Measurements from ENCODE around the gene TRMO.
A peak's percentile ranks its signal among the peaks of the same experiment; 100 is the strongest.
"Not testable (repeated sequence)": the region's sequence is repeated elsewhere in the genome, so short reads cannot be mapped to it uniquely, and the experiment has no call there.

Gene TRMO

DNA sequence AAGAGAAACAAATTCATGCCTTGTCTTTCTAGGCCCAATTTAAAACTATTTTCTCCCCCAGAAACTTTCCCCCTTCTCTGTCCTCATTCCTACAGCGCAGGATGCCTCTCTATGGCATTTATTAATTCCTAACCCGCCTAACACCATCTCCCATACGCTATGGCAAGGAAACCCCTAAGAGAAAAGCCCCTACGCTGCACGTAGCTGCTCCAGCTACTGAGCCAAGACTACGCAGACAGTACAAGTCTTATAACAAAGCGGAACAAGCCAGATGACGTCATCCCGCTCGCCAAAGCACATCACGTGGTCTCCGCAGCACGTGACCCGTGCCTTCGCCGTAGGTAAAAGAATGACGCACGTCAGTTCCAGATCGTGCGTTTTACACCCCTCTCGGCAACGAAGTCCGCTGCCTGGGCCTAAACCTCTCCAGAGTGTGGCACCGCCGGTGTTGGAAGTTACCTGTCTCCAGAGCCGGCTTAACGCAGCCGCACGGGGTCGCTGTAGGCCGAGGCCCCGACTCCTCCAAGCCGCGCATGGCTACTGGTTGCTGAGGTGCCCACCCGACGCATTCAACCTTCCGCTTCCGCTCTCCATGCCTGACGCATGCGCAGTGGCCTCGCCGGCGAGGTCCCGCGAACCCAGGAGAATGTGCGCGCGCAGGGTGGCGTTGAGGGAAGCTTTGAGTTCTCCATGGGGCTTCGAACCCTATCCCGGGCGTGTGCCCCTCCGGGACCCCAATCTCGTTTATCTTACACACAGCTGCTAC, at the start of gene TRMO:
Gene TRMO (minus strand): TSS at position 542 of the 766 bp plus-strand sequence. CDS start 7 bp downstream, at position 535.
- peak; percentile 96 to 97 for DNase-seq (ENCODE audit: low read depth in 1 of 2, low spot score in 1 of 2)

GRCh38 chr9:97970165-97970564, 47.9 kb upstream of the TRMO start:
- no peak for DNase-seq (ENCODE audit: low read depth in 1 of 2, low spot score in 1 of 2)

DNA sequence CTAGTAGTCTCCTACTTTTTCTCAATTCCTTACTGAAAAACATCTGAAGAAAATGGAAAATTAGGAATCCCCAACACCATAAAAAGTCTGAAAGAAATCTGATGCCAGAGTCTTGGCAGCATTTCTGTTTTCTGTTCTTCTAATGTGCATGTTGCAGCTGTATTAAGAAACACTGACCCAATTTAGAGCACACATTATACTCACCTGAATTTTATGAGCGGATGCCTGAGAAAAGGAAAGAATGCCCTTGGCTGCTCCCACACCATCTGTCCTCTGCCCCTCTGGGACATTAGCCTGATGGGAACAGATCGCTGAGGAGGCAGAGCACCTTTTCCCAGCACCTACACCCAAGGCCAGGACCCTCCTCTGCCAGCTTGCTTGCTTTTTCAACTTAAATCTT, 46.7 kb upstream of the TRMO start:
- DNase-seq (ENCODE audit: low read depth in 1 of 2, low spot score in 1 of 2), result no peak

- no peak for DNase-seq (ENCODE audit: low read depth in 1 of 2, low spot score in 1 of 2)
These were observed 44.2 kb upstream of the TRMO start for GRCh38 chr9:97966493-97966892.

GRCh38 chr9:97964901-97965300, 42.6 kb upstream of the TRMO start:
- no peak for DNase-seq (ENCODE audit: low read depth in 1 of 2, low spot score in 1 of 2)

DNA sequence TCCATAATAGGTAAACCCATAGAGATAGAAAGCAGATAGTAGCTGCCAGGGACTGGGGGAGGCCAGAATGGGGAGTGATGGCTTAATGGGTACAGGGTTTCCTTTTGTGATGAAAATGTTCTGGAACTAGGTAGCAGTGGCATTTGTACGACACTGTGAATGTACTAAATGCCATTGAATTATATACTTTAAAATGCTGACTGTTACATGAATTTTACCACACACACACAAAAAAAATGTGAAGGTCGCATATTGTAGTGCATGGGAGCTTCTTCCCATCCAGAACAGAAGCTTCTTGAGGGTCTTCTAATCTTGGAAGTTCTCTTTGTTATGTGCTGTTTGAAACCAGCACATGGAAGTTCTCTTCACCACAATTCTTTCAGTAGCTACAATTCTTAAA, 40.9 kb upstream of the TRMO start:
- DNase-seq (ENCODE audit: low read depth in 1 of 2, low spot score in 1 of 2), result no peak

- no peak for DNase-seq (ENCODE audit: low read depth in 1 of 2, low spot score in 1 of 2)
These were observed 40.3 kb upstream of the TRMO start for GRCh38 chr9:97962575-97962974.

GRCh38 chr9:97962136-97962535, 39.8 kb upstream of the TRMO start:
- no peak for DNase-seq (ENCODE audit: low read depth in 1 of 2, low spot score in 1 of 2)

- no peak for DNase-seq (ENCODE audit: low read depth in 1 of 2, low spot score in 1 of 2)
These were observed 39.1 kb upstream of the TRMO start for GRCh38 chr9:97961361-97961760.

DNA sequence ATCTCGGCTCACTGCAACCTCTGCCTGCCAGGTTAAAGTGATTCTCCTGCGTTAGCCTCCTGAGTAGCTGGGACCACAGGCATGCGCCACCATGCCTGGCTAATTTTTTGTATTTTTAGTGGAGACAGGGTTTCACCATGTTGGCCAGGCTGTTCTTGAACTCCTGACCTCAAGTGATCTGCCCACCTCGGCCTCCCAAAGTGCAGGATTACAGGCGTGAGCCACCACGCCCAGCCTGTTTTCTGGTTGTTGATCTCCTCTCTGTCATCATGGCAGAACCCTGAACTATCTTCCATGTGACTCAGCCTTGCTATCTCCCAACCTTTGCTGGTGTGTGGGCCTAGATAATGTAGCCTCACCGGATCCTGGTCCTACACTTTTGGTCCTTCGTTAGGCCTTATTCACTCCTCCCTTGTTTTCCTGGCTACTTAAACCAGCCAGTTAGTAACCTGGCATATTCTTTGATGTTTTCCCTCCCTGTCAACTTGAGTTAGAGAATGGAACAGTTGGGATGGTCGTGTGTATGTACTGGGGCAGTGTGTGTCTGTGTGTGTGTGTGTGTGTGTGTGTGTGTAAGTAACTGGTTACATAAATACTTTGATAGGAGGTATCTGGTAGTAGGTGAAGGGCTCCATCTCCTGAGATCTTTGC, 38.5 kb upstream of the TRMO start:
- not testable (repeated sequence) for DNase-seq (ENCODE audit: low read depth in 1 of 2, low spot score in 1 of 2)

- DNase-seq (ENCODE audit: low read depth in 1 of 2, low spot score in 1 of 2), result no peak
These were observed 37.3 kb upstream of the TRMO start for GRCh38 chr9:97959585-97959984.

DNA sequence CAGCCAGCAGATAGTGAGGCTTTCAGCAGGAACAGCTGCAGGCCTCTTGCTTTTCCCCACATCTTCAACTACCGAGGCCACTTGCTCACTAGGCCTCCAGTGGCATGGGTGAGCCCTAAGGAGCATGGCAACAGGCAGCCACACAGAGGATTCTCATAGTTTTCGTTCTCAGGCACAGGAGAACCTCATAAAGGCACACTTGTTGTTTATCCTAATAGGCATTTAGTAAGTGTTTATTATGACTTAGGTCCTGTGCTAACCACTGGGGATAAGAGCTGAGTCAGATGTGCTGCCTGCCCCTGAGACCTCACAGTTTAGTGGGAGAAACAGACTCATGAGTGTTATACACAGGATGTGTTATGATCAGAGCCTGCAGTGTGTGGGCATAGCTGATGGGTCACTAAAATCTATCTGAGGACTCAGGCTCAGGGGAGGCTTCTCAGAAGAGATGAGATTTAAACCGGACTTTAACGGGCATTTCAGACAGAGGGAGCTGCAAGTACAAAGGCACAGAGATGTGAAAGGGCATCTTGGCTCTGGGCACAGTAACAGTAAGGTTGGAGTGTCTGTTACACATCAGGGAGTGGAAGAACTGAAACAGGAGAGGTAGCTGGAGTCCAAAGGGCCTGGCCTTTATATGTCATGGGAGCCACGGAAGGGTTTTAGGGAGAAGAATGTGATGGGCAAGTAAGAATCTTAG, 36.7 kb upstream of the TRMO start:
- no peak for DNase-seq (ENCODE audit: low read depth in 1 of 2, low spot score in 1 of 2)

DNA sequence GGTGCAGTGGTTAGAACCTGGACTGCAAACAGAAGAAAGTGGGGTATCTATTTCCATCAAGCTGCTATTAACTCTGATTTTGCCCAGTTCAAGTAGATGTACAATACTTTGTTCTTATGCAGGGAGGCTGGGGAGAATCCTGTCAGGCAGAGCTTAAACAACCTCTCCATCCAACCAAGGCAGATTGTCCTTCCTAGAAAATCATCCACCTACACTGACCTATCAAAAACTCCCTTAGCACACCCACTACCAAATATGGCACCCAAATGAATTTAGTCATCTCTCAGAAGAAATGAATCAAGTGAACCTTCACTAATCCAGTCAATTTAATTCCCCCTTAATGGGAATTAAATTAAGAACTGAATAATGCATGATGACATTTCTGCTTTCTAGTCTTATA, 34.0 kb upstream of the TRMO start:
- no peak for DNase-seq (ENCODE audit: low read depth in 1 of 2, low spot score in 1 of 2)

- peak; percentile 5 to 21 for DNase-seq (ENCODE audit: low read depth in 1 of 2, low spot score in 1 of 2)
These were observed 32.3 kb upstream of the TRMO start for GRCh38 chr9:97954550-97954989.

- not testable (repeated sequence) for DNase-seq (ENCODE audit: low read depth in 1 of 2, low spot score in 1 of 2)
These were observed 28.6 kb upstream of the TRMO start for GRCh38 chr9:97950873-97951272.

DNA sequence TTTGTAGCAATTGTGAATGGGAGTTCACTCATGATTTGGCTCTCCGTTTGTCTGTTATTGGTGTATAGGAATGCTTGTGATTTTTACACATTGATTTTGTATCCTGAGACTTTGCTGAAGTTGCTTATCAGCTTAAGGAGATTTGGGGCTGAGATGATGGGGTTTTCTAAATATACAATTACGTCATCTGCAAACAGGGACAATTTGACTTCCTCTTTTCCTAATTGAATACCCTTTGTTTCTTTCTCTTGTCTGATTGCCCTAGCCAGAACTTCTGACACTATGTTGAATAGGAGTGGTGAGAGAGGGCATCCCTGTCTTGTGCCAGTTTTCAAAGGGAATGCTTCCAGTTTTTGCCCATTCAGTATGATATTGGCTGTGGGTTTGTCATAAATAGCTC, 24.8 kb upstream of the TRMO start:
- DNase-seq (ENCODE audit: low read depth in 1 of 2, low spot score in 1 of 2), result not testable (repeated sequence)

DNA sequence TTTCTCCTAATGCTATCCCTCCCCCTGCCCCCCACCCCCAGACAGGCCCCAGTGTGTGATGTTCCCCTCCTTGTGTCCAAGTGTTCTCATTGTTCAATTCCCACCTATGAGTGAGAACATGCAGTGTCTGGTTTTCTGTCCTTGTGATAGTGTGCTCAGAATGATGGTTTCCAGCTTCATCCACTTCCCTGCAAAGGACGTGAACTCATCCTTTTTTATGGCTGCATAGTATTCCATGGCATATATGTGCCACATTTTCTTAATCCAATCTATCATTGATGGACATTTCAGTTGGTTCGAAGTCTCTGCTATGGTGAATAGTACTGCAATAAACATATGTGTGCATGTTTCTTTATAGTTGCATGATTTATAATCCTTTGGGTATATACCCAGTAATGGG, 23.2 kb upstream of the TRMO start:
- not testable (repeated sequence) for DNase-seq (ENCODE audit: low read depth in 1 of 2, low spot score in 1 of 2)

- no peak for DNase-seq (ENCODE audit: low read depth in 1 of 2, low spot score in 1 of 2)
These were observed 22.3 kb upstream of the TRMO start for GRCh38 chr9:97944612-97945011.

GRCh38 chr9:97943308-97943855, 21.1 kb upstream of the TRMO start:
- no peak for DNase-seq (ENCODE audit: low read depth in 1 of 2, low spot score in 1 of 2)

GRCh38 chr9:97941323-97941722, 19.0 kb upstream of the TRMO start:
- DNase-seq (ENCODE audit: low read depth in 1 of 2, low spot score in 1 of 2), result no peak

DNA sequence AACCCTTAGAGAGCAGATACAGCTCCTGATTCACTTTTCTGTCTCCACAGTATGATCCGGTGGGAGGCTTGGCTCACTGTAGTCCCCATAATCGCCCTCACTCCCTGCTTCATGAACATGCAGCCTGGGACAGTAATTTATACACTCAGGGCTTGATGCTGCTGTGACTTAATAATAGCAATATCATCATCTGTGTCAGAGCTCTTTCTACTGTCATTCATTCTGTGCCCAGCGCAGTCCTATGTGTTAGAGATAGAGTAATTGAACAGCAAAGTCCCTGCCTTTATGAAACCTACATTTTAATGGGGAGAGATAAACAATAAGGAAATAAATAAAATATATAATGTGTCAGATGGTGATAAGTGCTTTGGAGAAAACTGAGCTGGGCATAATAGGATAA, 18.4 kb upstream of the TRMO start:
- no peak for DNase-seq (ENCODE audit: low read depth in 1 of 2, low spot score in 1 of 2)

GRCh38 chr9:97940233-97940632, 17.9 kb upstream of the TRMO start:
- no peak for DNase-seq (ENCODE audit: low read depth in 1 of 2, low spot score in 1 of 2)

Data from stimulated activated CD4-positive, alpha-beta T cell treated with anti-CD3 and anti-CD28 coated beads, Interleukin-15, amount 100 ng/mL, for 1 hour (primary cell).